ENCODE measurements around the gene VPS13D.
"Not testable (repeated sequence)": the region's sequence is repeated elsewhere in the genome, so short reads cannot be mapped to it uniquely, and the experiment has no call there.

The VPS13D gene

DNA sequence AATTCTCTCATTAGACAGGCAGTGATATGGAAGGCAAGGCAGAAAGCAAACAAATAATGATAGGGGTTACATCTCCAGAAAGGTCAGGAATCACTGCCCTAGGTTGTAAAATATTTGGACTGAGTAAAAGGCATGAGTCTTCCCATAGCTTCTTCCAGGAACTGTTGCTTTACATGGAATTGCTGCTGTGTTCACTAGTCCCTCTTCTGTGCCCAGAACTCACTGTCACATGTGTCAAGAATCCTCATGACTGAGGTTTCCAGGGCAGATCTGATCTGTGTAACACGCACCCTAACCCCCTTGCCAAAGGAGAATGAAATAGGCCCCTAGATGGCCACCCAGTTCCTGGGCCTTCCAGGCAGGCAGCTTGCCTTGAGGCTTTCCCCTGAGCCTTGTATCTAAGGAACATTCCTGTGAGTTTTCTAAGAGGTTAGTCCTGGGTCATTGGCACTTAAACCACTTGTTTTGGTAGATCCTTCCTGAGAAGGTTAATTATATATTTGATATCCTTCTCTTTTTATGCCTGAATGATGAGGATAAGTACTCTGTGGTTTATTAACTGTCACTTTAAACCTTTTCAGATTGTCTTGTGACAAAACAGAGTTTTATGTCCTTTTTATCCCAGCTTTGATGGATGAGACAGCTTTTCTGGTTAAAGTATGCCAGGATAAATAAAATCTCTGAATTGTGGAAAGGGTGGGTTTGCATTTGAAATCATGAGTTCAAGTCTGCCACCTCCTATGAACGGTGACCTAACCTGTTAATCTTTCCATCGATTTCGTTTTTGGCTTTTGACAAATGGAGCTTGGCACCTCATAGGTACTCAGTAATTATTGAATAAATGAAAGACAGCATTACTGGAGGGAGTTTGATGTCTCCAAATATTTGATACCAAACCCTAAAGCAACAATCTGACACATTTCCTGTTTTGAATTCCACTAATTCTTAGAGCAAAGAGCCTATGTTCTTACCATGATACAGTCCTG is 224.9 kb downstream of the VPS13D start:
- peak; percentile 83 for DNase-seq

DNA sequence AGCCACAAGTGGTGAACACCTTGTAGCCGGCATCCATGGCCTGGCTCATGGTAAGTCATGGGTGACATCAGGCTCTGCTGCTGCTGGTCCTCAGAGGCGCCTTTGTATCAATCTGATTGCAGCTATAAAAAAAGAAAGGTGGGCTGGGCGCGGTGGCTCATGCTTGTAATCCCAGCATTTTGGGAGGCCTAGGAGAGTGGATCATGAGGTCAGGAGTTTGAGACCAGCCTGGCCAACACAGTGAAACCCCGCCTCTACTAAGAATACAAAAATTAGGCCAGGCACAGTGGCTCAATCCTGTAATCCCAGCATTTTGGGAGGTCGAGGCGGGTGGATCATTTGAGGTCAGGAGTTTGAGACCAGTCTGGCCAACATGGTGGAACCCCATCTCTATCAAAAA is 226.3 kb downstream of the VPS13D start:
- not testable (repeated sequence) for DNase-seq

DNA sequence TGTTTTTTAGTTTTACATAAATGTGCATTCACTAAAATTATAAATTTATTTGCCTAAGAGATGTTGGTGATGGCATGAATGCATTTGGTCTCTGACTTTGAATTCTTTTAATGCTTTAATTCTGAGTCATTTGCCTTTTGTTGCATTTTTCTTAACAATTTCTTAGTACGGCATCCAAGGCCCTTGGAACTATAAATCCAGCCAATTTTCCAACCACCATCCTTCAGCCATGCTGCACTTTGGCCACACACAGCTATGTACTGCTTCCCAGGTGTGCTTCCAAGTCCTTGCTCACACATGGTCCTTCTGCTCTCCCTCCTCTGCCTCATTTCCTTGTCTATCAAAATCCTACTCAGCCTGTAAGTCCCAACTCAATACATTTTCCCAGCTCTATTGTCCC is 227.1 kb downstream of the VPS13D start:
- DNase-seq: peak; percentile 68

DNA sequence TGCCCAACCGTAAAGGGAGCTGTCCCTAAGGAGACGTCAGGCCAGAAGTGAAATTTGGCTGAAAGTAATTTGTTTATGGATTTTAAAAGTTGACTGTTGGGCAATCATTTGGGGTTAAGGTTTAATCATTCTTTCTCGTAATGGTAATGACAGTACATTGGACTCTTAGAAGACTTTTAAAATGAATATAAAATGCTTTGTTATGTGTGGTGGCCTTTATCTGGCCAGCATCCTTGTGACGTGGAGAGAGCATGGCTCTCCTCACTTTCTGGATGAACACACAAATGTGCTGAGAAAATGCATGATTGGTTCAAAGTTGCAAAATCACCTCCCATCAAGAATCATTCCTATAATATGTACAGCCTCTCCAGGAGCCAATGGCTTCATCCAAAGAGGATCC is 227.9 kb downstream of the VPS13D start:
- DNase-seq: no peak

DNA sequence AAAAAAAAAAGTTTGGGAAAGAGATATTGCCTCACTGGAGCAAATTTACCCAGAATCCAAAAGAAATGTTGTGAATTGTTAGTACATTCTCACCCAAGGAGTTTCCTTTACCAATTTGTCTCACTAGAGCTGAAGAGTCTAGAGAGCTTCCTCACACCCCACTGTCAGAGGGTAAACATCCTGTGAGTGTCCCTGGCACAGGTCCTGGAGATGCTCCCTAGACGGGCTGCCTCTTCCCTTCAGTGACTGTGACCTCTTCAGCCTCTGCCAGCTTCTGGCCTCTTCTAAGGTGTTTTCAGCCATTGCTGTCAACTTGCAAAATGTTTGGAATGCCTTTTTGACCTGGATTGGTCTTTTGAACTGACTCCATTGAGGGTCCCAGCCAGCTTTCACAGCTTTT is 228.7 kb downstream of the VPS13D start:
- DNase-seq: no peak

DNA sequence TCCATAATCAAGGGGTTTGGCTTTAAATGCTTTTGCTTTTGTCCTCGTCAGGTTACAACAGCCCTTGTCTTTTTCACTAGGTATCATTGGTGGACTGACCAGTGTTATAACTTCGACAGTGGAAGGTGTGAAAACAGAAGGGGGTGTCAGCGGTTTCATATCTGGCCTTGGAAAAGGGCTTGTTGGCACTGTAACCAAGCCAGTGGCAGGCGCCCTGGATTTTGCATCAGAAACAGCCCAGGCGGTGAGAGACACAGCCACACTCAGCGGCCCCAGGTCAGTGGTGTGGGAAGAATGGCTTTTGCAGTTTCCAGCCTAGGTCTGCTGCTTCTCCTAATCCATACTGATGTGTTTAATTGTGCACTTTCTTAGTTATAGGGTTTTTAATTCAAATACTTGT is 230.3 kb downstream of the VPS13D start:
- DNase-seq: no peak

DNA sequence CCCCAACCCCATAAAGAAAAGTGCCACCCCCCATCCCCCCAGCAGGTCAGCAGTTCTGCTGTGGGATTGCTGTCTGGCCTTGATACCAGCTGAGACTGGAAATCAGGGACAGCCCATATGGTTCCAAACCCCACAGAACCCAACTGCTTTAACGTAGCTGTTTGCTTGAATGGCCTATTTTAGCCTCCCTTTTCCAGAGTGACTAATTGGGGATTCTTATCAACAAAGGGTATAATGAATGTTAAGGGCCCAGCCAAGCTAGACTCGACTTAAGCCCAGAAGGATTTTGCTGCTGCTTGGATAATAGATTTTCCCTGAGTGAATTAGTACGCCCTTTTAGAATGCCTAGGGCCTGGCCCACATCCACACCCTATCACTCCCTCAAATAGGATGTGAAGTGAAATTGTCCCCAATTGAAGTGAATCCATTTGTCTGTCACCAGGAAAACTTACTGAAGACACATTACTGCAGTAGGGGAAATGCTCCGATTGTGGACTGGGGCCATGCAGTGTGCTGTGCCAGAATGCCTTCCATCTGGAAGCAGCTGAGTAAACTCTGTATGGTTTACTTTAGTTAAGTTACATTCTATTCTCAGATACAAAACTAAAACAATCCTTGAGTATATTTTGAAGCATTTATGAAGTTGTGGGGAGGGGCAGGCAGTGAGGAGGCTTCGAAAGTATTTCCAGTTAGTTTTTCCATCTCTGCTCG is 231.2 kb downstream of the VPS13D start:
- DNase-seq: no peak

DNA sequence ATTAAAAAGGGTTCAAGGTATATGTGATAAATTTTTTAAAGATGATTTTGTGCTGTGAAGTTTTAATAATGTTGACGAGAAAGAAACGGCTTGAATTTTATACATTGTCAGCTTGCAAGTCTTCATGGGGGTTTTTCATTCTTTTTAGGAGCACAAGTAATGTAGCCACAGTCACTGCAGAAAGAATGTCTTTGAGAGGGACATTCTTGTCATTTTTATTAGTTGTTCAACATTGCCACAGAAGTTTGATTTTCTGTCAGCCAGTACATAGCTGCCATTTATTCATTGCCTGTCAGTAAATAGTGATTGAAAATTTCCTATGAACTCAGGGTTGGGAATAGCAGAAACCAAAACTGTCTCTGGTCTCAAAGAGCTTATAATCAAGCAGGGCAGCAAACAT is 231.9 kb downstream of the VPS13D start:
- no peak for DNase-seq

DNA sequence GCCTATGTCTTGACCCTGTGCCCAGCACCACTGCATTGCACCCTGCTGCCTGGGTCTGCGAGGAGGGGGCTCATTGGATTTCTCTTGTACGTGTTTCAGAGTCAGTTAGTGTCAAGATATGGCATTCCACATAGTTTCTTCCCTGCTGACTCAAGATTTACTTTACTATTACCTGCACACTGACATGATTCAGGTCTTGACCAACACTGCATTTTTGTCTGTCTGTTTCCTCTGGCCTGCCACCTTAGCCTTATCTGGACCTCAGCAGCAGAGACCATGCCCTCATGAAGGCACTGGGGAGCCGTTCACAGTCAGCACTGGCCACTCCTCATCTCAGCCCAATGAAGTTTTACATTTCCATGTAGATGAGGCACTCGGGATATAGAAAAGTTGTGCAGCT is 232.8 kb downstream of the VPS13D start:
- no peak for DNase-seq

DNA sequence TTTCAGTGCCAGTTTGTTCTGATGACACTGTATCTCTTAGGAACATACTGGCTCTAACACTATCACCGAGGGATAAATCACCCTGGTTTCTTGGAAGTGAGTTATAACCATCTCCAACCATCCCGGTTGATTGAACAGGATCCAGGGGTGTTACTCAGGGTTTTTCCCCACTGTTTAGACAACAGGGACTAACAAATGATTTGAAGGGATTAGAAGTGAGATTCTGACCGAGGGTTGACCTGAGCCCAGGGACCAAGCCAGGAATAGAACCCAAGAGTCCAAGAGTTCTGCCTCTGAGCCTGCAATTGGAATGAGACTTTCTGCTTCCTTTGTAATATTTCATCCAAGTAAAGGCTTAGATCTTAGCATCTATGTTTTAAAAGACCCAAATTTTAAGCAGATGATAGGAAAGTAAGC is 234.2 kb downstream of the VPS13D start:
- DNase-seq: peak; percentile 39

DNA sequence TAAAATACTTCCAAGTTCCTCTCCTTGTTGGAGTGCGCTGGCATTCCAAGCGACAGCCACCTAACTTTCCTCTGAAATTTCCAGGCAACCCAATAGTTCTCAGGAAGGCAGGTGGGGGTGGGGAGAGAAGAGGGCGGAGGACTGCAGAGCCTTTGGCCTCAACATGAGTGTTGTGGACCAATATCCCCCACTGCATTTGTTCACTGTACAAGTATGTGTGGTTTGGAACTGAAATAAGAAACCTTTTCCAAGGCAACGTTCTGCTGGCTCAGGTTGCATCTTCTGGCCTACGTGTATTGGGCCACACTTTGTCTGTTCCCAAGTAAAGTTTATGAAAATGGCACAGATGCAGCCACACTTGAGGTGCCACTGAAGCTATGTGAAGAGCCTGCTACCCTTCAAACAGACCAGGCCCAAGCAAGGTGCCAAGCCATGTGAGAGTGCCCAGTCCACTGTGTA is 234.8 kb downstream of the VPS13D start:
- peak; percentile 95 for DNase-seq

DNA sequence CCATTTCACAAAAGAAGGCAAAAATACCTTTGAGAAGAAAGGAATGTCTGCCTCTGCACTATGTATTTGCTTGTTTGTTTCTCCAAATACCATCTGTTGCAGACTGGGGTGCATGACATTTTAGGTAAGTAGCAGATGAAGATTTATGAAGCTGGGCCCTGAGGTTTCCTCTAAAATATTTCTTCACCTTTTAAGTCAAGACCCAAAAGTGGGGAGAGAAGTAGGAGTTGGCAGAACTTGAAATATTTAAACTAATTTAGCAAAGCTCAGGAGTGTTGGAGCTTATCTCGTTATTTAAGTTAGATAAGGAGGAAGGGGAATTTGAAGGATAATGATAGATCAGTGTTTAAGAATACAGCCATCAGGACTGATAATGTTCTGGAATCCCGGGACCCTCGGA is 235.3 kb downstream of the VPS13D start:
- peak; percentile 40 for DNase-seq

DNA sequence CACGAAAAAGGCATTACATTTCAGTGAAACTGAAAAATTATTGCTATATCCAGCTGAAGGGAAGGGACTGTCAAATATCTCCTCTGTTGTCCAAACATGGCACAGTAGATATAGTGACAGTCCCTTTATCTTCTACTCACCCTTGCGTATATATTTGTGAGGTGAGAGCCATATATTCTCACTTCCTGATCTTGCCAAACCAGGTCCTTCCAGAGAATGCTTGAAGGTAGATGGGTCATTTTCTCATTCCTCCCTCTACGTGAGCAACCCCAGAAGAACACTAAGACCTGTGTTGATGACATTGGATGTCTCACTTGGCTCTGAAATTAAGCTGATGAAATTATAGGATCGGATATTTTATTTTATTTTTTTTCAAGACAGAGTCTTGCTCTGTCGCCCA is 237.0 kb downstream of the VPS13D start:
- no peak for DNase-seq

DNA sequence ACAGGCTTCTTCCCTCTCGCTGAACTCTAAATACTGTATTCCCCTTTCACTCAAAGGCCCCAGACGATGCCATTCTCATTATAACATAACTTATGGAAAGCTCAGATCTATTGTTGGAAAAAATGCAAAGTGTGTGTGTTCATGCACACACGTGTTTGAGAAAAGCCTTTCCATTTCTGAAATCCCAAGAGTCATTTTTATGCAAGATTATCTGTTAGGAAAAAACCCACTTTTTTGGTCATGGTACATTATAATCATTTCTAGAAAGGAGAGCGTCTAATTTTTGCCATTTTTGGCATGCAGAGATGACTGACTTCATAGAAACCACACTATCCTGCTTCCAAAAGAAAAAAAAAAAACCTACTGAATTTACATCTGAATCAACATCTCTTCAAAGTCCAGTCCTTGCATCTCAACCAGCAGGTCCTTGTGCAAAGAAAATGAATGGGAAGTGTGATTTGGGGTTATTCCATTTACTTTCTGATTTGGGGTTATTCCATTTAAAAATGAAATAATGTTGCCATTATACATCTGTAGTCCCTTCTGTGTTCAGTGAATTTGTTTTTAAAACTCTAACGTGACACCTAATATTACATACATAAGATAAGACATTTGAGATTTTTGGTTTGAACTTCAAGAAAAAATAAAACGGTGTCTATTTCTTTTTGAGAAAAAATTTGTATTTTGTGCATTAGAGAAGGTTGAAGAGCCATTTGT is 237.9 kb downstream of the VPS13D start:
- DNase-seq: no peak

DNA sequence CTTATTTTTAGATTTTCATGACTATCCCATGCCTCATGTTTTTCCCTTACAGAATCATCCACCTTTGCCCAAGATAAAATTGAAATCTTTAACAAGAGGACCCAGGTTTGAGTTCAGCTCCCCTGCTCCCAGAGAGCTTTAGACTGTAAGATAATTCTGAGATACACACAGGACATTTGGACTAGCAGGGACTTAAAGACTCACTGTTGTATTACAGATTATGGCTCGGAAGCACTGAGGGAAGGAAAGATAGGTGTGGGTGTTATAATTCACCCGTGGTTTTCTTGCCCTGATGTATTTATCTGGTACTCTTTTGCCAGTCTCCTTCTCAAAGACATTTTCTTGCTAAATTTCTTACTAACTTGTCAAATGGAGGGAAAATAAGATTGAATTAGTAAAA is 238.5 kb downstream of the VPS13D start:
- no peak for DNase-seq

DNA sequence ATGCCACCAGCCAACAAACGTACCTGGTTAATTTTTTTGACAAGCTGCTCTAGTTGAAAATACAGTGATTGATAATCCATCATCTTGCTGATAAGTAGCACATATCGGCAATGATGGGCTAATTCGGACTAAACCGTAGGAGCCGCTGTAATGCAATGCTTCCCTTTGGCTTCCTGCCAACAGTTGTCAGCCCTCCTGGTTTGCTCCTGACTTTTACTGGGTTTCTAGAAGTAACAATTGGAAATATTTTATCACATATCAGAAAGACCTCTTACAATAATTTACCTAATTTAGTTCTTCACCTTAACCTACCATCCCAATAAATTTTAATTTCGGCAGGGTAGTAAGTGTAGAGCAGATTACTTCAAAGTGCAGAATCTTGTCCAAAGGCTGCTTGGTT is 239.7 kb downstream of the VPS13D start:
- DNase-seq: no peak

DNA sequence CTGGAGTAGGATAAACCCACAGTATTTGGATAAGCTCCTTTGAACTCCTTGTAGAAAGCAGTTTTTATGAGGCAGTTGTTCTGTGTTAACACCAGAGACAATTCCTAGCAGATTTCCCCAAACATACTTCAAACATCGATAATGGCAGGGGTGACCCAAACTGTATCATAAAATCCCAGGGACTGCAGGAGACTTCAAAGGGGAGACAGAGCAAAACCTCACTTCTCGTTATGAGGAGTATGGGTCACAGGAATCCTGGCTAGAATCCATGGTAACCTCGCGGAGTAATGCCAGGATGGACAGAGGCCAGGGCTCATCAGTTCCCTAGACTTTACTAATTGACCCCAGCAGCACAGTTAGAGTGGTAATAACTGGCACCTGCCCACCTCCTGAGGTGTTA is 240.2 kb downstream of the VPS13D start:
- DNase-seq: no peak

DNA sequence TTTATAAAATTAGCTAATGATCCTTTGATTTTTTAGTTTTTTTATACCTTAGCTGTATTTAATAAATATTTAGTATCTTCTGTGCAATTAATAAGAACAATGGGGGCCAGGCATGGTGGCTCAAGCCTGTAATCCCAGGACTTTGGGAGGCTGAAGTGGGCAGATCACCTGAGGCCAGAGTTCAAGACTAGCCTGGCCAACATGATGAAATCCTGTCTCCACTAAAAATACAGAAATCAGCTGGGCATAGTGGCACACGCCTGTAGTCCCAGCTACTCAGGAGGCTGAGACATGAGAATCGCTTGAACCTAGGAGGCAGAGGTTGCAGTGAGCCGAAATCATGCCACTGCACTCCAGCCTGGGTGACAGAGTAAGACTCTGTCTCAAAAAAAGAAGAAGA is 241.1 kb downstream of the VPS13D start:
- DNase-seq: not testable (repeated sequence)

DNA sequence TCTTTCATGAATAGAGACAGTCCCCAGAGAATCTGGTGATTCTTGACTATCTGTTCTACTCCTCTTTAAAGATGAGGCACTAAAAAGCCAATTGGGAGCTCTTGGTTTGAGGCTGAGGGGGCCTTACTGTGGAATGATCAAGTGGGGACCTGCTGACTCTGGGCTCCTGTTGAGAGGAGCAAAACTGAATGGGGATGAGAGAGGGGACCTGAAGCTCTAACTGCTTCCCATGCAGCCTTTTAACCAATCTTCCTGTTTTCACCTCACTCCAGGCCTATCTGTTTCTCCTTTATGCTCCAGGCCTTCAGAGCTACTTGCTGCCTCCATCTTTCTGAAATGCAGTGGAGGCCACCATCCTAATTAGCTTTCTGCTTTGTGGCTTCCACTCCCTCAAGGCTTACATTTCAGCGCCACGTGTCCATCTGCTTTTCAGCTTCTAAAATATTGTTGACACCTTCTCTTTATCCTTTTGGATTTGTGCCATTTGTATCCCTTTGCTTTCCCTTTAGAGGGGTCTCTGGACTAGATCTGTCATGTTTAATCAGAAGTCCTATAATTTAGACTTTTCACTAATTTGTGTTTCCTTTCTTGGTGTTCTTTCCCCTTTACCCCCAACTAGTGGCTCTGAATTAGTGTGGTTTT is 242.4 kb downstream of the VPS13D start:
- no peak for DNase-seq

DNA sequence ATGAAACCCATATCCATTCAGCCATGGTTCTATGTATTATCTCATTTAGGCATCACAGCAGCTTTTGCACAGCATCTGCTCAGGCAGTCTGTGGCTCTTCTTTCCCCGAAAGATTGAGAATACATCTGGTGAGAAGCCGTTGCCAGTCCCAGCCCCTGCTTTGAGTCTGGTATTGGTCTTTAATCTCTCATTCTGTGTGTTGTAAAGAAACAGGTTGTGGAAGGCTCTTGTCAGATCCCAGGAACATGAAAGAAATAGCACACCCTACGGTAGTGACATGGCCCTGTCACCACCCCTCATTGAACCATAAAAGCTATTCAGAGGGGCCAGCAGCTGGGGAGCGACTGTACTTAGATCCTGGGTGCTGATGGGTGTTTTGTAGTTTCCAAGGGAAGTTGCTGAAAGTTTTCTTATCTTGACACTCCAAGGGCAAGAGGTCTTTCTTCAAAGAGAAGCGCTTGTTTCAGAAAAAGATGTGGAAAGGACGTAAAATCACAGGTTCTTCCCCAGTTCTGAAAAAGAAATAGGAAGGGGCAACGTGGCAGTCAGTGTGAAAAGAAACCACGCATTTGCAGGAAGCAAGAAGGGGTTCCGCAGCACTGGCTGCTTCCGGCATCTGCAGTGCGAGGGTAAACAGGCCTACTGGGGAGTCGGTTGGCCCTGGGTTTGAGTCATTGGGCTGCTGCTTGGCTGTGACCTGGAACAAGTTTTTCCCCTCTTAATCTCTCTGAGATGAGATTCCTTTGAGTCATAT is 243.1 kb downstream of the VPS13D start:
- peak; percentile 43 for DNase-seq

DNA sequence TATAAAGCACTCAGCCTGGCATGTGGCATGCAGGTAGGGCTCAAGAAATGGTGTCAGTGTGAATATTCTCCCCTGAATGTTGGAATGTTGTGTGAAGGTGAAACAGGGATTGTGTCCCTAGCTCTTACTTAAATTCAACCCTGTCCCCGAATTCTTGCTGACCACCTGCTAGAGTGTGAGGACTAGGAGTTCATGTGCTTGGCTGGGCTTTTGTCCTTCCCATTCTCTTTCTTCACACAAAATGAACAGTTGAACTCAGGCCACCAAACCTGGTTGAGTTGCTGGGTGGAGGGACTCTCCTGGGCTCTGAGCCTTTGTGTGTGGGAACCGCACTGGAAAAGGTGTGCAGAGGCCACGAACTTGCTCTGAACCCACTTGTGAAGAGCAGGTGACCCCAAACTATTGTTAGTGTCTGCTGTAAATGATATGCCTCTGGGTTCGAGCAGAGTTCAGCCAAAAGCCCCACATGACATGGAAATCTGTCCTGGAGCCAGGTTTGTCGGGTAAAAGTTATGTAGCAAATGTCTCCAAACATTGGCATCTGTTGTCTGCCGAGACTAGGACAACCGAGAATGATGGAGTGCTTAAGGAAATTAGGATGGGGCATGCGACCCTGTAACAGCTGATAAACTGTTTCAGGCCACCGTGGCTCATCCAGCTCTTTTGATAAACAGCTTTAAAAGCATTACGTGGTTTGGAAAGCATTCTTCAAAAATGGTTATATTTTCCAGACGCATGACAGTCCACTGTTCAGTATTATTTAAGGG is 243.9 kb downstream of the VPS13D start:
- DNase-seq: peak; percentile 84
